Right lung (tissue), 10 donors: ENCODE results near the gene SNRPA. TPM values are rescaled to one million over a fixed set of nuclear protein-coding genes. Genes with fewer than 3 reads are reported as not detected.

Experiments used
- DNase-seq, 2 donors: peaks; one replicate each; pipeline ENCODE4 v3.0.0-alpha.2; 2013
- long read RNA-seq, 8 donors: transcript quantifications; one replicate each; lab custom pipeline, GENCODE V29; 2026
- polyA plus RNA-seq, 5 donors: library from polyadenylated mRNA; unstranded; fragments of 120-200 nt; gene quantifications; one replicate each; pipeline versions ENCODE4 v1.2.1 to v1.2.3, GENCODE V29; 2013; ENCODE audit warnings: inconsistent platforms in 1 of 5, low replicate concordance in 1 of 5; ENCODE audit not compliant: insufficient read length in 5 of 5, insufficient read depth in 1 of 5

SNRPA gene
- polyA plus RNA-seq = 100 to 1,000 TPM; 108 to 120 (median 115) TPM
- long read RNA-seq, donor 1, transcript SNRPA-205 (4 exons, 952 nt) = minor isoform, 6 of 81 reads
- long read RNA-seq, donor 1, transcript SNRPA-201 (6 exons, 1,621 nt) = major isoform, 40 of 81 reads
- long read RNA-seq, donor 1, partial matches to known transcripts = 31 of 81 reads
- long read RNA-seq, donor 1, other reads (novel, unspliced or antisense) = 0 of 81 reads
- long read RNA-seq, donor 2, transcript SNRPA-201 (6 exons, 1,621 nt) = major isoform, 20 of 21 reads
- long read RNA-seq, donor 2, partial matches to known transcripts = 0 of 21 reads
- long read RNA-seq, donor 2, other reads (novel, unspliced or antisense) = 0 of 21 reads
- long read RNA-seq, donor 3, transcript SNRPA-205 (4 exons, 952 nt) = minor isoform, 5 of 39 reads
- long read RNA-seq, donor 3, transcript SNRPA-201 (6 exons, 1,621 nt) = major isoform, 31 of 39 reads
- long read RNA-seq, donor 3, partial matches to known transcripts = 0 of 39 reads
- long read RNA-seq, donor 3, other reads (novel, unspliced or antisense) = 0 of 39 reads
- long read RNA-seq, donor 4, transcript SNRPA-205 (4 exons, 952 nt) = minor isoform, 6 of 36 reads
- long read RNA-seq, donor 4, transcript SNRPA-201 (6 exons, 1,621 nt) = major isoform, 24 of 36 reads
- long read RNA-seq, donor 4, partial matches to known transcripts = 6 of 36 reads
- long read RNA-seq, donor 4, other reads (novel, unspliced or antisense) = 0 of 36 reads
- long read RNA-seq, donor 5, transcript SNRPA-201 (6 exons, 1,621 nt) = major isoform, 37 of 52 reads
- long read RNA-seq, donor 5, transcript SNRPA-205 (4 exons, 952 nt) = minor isoform, 6 of 52 reads
- long read RNA-seq, donor 5, partial matches to known transcripts = 7 of 52 reads
- long read RNA-seq, donor 5, other reads (novel, unspliced or antisense) = 0 of 52 reads
- long read RNA-seq, donor 6, transcript SNRPA-201 (6 exons, 1,621 nt) = major isoform, 35 of 55 reads
- long read RNA-seq, donor 6, partial matches to known transcripts = 16 of 55 reads
- long read RNA-seq, donor 6, other reads (novel, unspliced or antisense) = 0 of 55 reads
- long read RNA-seq, donor 7, transcript SNRPA-201 (6 exons, 1,621 nt) = major isoform, 28 of 31 reads
- long read RNA-seq, donor 7, partial matches to known transcripts = 0 of 31 reads
- long read RNA-seq, donor 7, other reads (novel, unspliced or antisense) = 0 of 31 reads
- long read RNA-seq, donor 8, transcript SNRPA-201 (6 exons, 1,621 nt) = major isoform, 13 of 17 reads
- long read RNA-seq, donor 8, partial matches to known transcripts = 0 of 17 reads
- long read RNA-seq, donor 8, other reads (novel, unspliced or antisense) = 0 of 17 reads

- DNase-seq = peak; percentile 99
Observed at GRCh38 chr19:40750874-40751537, at the start of gene SNRPA. Gene SNRPA (plus strand): TSS chr19:40751203. CDS start chr19:40751409, 206 bp downstream.

GRCh38 chr19:40701758-40702157 is 49.2 kb upstream of the SNRPA start:
- no peak for DNase-seq

GRCh38 chr19:40702337-40703012 is 48.5 kb upstream of the SNRPA start:
- DNase-seq = no peak

GRCh38 chr19:40703029-40703755 is 47.8 kb upstream of the SNRPA start:
- no peak for DNase-seq

GRCh38 chr19:40704491-40705361 is 46.3 kb upstream of the SNRPA start:
- no peak for DNase-seq

GRCh38 chr19:40705362-40705651 is 45.7 kb upstream of the SNRPA start:
- DNase-seq = no peak

- DNase-seq = no peak
Observed at GRCh38 chr19:40705950-40706619, 44.9 kb upstream of the SNRPA start.

GRCh38 chr19:40707615-40708014 is 43.4 kb upstream of the SNRPA start:
- no peak for DNase-seq

- no peak for DNase-seq
Observed at GRCh38 chr19:40709817-40710216, 41.2 kb upstream of the SNRPA start.

GRCh38 chr19:40713939-40714338 is 37.1 kb upstream of the SNRPA start:
- no peak for DNase-seq

- peak; percentile 91 to 92 for DNase-seq
Observed at GRCh38 chr19:40714441-40715299, 36.3 kb upstream of the SNRPA start.

- no peak for DNase-seq
Observed at GRCh38 chr19:40716031-40716481, 34.9 kb upstream of the SNRPA start.

- DNase-seq = peak; percentile 98 to 99
Observed at GRCh38 chr19:40716482-40717324, 34.3 kb upstream of the SNRPA start, which contains the start of the genes COQ8B and ITPKC. Gene COQ8B (minus strand): TSS chr19:40716886. CDS start chr19:40714632, 2,254 bp downstream. Gene ITPKC (plus strand): TSS chr19:40717112. CDS start chr19:40717136, 24 bp downstream.

GRCh38 chr19:40717325-40717879 is 33.6 kb upstream of the SNRPA start:
- peak in 1 of 2 donors; percentile 6 for DNase-seq
